ENCODE data around the gene AFP. TPM values are rescaled to one million over a fixed set of nuclear protein-coding genes. Genes with fewer than 3 reads are reported as not detected.

AFP gene
- total RNA-seq, 3 donors from 2014 or later (not counting 1 experiment from before 2014, with no cell fraction given): not detected

- H3K4me1 Mint-ChIP-seq: no peaks in the 10 kb centered on the region
- H3K4me3 ChIP-seq (ENCODE audit: low read length): no peak overlapping the region
- no peaks in the 10 kb centered on the region for H3K27me3 Mint-ChIP-seq (ENCODE audit: low read depth in 2 of 2)
- ATAC-seq: no peak
- no peak for TF ChIP-seq CTCF (IDR thresholded peaks at IDR 0.05)
- intact Hi-C loops (cut with micrococcal nuclease): no loop called here
- 86% methylated on average over 2 of the region's 2 CpGs for WGBS (ENCODE audit: insufficient coverage)
- H3K9me3 Mint-ChIP-seq: peaks cover 0 to 9% of the 10 kb centered on the region in 2 donors
- no peak for DNase-seq
- H3K27me3 ChIP-seq (ENCODE audit: control insufficient read depth, insufficient read depth, low read length): no peaks in the 10 kb centered on the region
- no peaks in the 10 kb centered on the region for H3K36me3 ChIP-seq (ENCODE audit: control insufficient read depth, insufficient read depth, low read length)
- no peaks in the 10 kb centered on the region for H3K4me1 ChIP-seq (ENCODE audit: control insufficient read depth, insufficient read depth, low read length)
- H3K36me3 Mint-ChIP-seq: no peaks in the 10 kb centered on the region
- no peaks in the 10 kb centered on the region for H3K9me3 ChIP-seq (ENCODE audit: control insufficient read depth, insufficient read depth, low read length)
- H3K27ac ChIP-seq (ENCODE audit: low read length): no peak overlapping the region
- no peak overlapping the region for H3K4me3 Mint-ChIP-seq
- no peak overlapping the region for H3K27ac Mint-ChIP-seq
These were observed 18.7 kb upstream of the AFP start for GRCh38 chr4:73417342-73417741.

GRCh38 chr4:73417973-73418372 lies 18.0 kb upstream of the AFP start:
- Histone ChIP-seq H3K36me3 (ENCODE audit: control insufficient read depth, insufficient read depth, low read length) (no peaks in the 10 kb centered on the region), H3K27ac (ENCODE audit: low read length) (no peak overlapping the region), H3K9me3 (ENCODE audit: control insufficient read depth, insufficient read depth, low read length) (no peaks in the 10 kb centered on the region), H3K4me1 (ENCODE audit: control insufficient read depth, insufficient read depth, low read length) (no peaks in the 10 kb centered on the region), H3K27me3 (ENCODE audit: control insufficient read depth, insufficient read depth, low read length) (no peaks in the 10 kb centered on the region), H3K4me3 (ENCODE audit: low read length) (no peak overlapping the region)
- TF ChIP-seq CTCF (IDR thresholded peaks at IDR 0.05): no peak
- intact Hi-C loops (cut with micrococcal nuclease): no loop called here
- Mint-ChIP-seq H3K27me3 (ENCODE audit: low read depth in 2 of 2) (no peaks in the 10 kb centered on the region), H3K4me3 (no peak overlapping the region), H3K27ac (no peak overlapping the region), H3K4me1 (no peaks in the 10 kb centered on the region), H3K36me3 (no peaks in the 10 kb centered on the region), H3K9me3 (peaks cover 0 to 9% of the 10 kb centered on the region in 2 donors)
- WGBS (ENCODE audit: insufficient coverage): 73% methylated on average over 6 of the region's 6 CpGs
- DNase-seq: no peak
- no peak for ATAC-seq

GRCh38 chr4:73418677-73419076 lies 17.3 kb upstream of the AFP start:
- ATAC-seq: no peak
- TF ChIP-seq CTCF (IDR thresholded peaks at IDR 0.05): no peak
- 100% methylated on average over 1 of the region's 1 CpG for WGBS (ENCODE audit: insufficient coverage)

More at GRCh38 chr4:73418677-73419076, 17.3 kb upstream of the AFP start:
- Histone ChIP-seq H3K36me3 (ENCODE audit: control insufficient read depth, insufficient read depth, low read length) (no peaks in the 10 kb centered on the region), H3K27me3 (ENCODE audit: control insufficient read depth, insufficient read depth, low read length) (no peaks in the 10 kb centered on the region), H3K9me3 (ENCODE audit: control insufficient read depth, insufficient read depth, low read length) (no peaks in the 10 kb centered on the region), H3K4me1 (ENCODE audit: control insufficient read depth, insufficient read depth, low read length) (no peaks in the 10 kb centered on the region), H3K27ac (ENCODE audit: low read length) (no peak overlapping the region), H3K4me3 (ENCODE audit: low read length) (no peak overlapping the region)
- H3K27me3 Mint-ChIP-seq (ENCODE audit: low read depth in 2 of 2): no peaks in the 10 kb centered on the region
- no peaks in the 10 kb centered on the region for H3K4me1 Mint-ChIP-seq
- H3K9me3 Mint-ChIP-seq: peaks cover 0 to 9% of the 10 kb centered on the region in 2 donors
- no peak for DNase-seq
- no peak overlapping the region for H3K27ac Mint-ChIP-seq
- intact Hi-C loops (cut with micrococcal nuclease): no loop called here
- H3K36me3 Mint-ChIP-seq: no peaks in the 10 kb centered on the region
- H3K4me3 Mint-ChIP-seq: no peak overlapping the region

All from natural killer cell (primary cell).